Type B pancreatic cell (in vitro differentiated cells): Measurements from ENCODE around the gene NDUFS1. TPM values are rescaled to one million over a fixed set of nuclear protein-coding genes. Genes with fewer than 3 reads are reported as not detected.
"Not testable (repeated sequence)": the region's sequence is repeated elsewhere in the genome, so short reads cannot be mapped to it uniquely, and the experiment has no call there.

ENCODE experiments used
- DNase-seq: peaks from one replicate; pipeline ENCODE4 v3.0.0; 2021; ENCODE audit warnings: mixed read lengths; ENCODE audit not compliant: unreplicated experiment; ENCODE audit errors: extremely low spot score
- H3K27ac Mint-ChIP-seq: 2 replicates; pipeline ENCODE4 v1.8.0; 2021; ENCODE audit warnings: mild to moderate bottlenecking, mixed read lengths
- H3K27me3 Mint-ChIP-seq: 2 replicates; pipeline ENCODE4 v1.8.0; 2021; ENCODE audit warnings: mixed read lengths
- H3K36me3 Mint-ChIP-seq: 2 replicates; pipeline ENCODE4 v1.8.0; 2021; ENCODE audit warnings: mixed read lengths
- H3K4me1 Mint-ChIP-seq: one replicate; pipeline ENCODE4 v1.8.0; 2021; ENCODE audit warnings: mixed read lengths; ENCODE audit not compliant: unreplicated experiment
- H3K4me3 Mint-ChIP-seq: 2 replicates; pipeline ENCODE4 v1.8.0; 2021; ENCODE audit warnings: mild to moderate bottlenecking, mixed read lengths
- H3K9me3 Mint-ChIP-seq: 2 replicates; pipeline ENCODE4 v1.8.0; 2021; ENCODE audit warnings: mixed read lengths
- total RNA-seq: library from RNA; stranded (reverse); gene quantifications from 2 replicates; pipeline ENCODE4 v1.2.1, GENCODE V29; 2021; ENCODE audit warnings: low replicate concordance
- TF ChIP-seq, protein P1 (sequence below): fragments of 200-600 bp; sonication (generic); conservative IDR thresholded peaks from 2 replicates; pipeline ENCODE4 v1.5.0; 2021; ENCODE audit warnings: antibody characterized with exemption, mild to moderate bottlenecking

Gene NDUFS1
- total RNA-seq, 1 donor from 2014 or later, result 95.9 TPM

DNA sequence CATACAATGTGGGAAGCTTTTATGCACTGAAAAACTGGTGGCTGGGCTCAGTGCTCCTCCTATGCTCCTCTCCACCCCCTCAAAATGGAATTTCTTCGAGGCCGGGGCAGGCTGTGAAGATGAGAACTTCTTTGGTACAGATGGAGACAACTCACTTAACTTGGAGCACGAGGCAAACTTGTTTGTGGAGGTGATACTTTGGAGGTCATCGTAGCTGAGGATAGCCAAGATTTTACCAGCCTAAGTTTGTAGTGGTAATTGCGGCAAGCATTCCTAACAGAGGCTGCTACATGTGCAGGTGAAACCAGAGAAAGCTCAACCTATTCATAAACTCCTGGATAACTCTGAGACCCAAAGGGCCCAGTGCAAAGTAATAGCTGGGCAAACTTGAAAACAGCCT lies 13.6 kb downstream of the NDUFS1 start:
- H3K36me3 Mint-ChIP-seq, result peaks cover 28% of the 10 kb centered on the region
- DNase-seq, result no peak
- TF ChIP-seq, protein P1, sequence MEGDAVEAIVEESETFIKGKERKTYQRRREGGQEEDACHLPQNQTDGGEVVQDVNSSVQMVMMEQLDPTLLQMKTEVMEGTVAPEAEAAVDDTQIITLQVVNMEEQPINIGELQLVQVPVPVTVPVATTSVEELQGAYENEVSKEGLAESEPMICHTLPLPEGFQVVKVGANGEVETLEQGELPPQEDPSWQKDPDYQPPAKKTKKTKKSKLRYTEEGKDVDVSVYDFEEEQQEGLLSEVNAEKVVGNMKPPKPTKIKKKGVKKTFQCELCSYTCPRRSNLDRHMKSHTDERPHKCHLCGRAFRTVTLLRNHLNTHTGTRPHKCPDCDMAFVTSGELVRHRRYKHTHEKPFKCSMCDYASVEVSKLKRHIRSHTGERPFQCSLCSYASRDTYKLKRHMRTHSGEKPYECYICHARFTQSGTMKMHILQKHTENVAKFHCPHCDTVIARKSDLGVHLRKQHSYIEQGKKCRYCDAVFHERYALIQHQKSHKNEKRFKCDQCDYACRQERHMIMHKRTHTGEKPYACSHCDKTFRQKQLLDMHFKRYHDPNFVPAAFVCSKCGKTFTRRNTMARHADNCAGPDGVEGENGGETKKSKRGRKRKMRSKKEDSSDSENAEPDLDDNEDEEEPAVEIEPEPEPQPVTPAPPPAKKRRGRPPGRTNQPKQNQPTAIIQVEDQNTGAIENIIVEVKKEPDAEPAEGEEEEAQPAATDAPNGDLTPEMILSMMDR, result no peak
- H3K9me3 Mint-ChIP-seq, result no peaks in the 10 kb centered on the region
- H3K4me1 Mint-ChIP-seq, result no peaks in the 10 kb centered on the region
- no peaks in the 10 kb centered on the region for H3K27me3 Mint-ChIP-seq
- H3K4me3 Mint-ChIP-seq, result no peak overlapping the region
- H3K27ac Mint-ChIP-seq, result no peak overlapping the region

DNA sequence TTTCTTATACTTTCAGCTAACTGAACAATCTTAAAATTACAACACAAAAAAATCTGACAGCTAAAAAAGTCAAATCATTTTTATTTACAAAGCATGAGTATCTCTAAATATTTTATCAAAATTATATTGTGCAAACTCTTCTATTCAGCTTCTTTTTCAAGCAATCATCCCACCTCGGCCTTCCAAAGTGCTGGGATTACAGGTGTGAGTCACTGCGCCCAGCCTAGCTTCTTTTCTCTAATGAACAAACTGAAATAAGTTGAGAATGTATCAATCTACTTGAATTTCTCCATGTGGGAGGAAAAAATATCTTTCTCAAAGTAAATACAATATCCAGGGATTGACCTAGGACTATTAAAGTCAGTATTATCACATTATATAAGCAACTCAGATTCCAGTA lies 14.9 kb downstream of the NDUFS1 start:
- Mint-ChIP-seq H3K4me3 (no peak overlapping the region), H3K9me3 (no peaks in the 10 kb centered on the region), H3K27ac (no peak overlapping the region), H3K36me3 (peaks cover 29% of the 10 kb centered on the region), H3K27me3 (no peaks in the 10 kb centered on the region), H3K4me1 (no peaks in the 10 kb centered on the region)
- TF ChIP-seq, protein P1, result no peak
- no peak for DNase-seq

DNA sequence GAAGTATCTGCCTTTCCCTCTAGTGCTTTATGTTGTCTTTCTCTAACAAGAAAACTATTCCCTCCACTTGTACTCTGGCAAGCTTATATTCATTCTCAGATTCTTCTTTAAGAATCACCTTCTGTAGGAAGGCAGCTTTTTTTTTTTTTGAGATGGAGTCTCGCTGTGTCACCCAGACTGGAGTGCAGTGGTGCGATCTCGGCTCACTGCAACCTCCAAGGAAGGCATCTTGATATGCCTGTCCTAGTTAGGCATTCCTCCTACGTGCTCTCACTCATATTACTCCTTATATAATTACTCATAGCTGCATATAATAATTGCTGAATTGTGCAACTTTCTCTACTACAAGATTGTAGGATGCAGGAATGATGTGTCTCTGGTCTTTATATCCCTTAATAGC lies 15.8 kb downstream of the NDUFS1 start:
- Mint-ChIP-seq H3K27me3 (no peaks in the 10 kb centered on the region), H3K4me3 (no peak overlapping the region), H3K9me3 (no peaks in the 10 kb centered on the region), H3K36me3 (peaks cover 25% of the 10 kb centered on the region), H3K27ac (no peak overlapping the region), H3K4me1 (no peaks in the 10 kb centered on the region)
- no peak for DNase-seq
- TF ChIP-seq, protein P1, result no peak

DNA sequence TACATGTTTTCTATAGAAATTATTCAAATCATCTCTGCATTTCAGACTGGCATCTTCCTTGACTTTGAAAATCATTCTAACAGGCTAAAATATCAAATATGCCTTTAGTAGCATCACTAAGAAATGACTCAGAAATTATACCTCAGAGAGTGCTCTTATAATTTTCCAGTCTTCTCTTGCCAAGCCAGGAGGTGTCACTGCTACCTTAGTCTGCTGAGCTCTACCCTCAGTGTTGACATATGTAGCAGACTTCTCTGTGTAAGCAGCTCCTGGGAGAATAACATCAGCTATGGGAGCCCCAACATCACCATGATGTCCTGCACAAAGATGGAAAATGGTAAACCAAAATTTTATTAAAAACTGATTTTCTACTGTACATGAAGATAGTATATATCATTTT lies 31.6 kb downstream of the NDUFS1 start:
- H3K36me3 Mint-ChIP-seq, result peaks cover 19% of the 10 kb centered on the region
- no peak overlapping the region for H3K4me3 Mint-ChIP-seq
- H3K9me3 Mint-ChIP-seq, result no peaks in the 10 kb centered on the region
- no peaks in the 10 kb centered on the region for H3K4me1 Mint-ChIP-seq
- DNase-seq, result no peak
- H3K27me3 Mint-ChIP-seq, result no peaks in the 10 kb centered on the region
- H3K27ac Mint-ChIP-seq, result no peak overlapping the region
- TF ChIP-seq, protein P1, result no peak

DNA sequence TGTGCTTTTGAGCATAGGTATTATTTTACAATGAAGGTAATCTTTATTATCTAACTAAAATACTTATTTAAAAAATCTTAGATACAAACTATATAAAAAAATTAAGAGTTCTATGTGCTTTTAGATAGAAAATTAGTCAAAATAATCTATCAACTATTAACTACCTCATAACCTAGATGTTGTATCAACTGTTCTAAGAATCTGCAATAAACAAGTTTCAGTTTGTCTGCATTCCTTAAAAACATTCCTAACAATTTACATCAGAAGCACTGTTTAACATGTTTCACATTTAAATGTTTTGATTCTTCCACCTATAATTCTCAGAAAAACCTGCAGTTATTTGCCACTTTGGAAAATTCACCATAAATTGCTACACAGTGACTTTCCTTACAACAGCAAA lies 33.3 kb downstream of the NDUFS1 start:
- Mint-ChIP-seq H3K4me3 (no peak overlapping the region), H3K36me3 (peaks cover 28% of the 10 kb centered on the region), H3K4me1 (no peaks in the 10 kb centered on the region), H3K9me3 (no peaks in the 10 kb centered on the region), H3K27ac (no peak overlapping the region), H3K27me3 (no peaks in the 10 kb centered on the region)
- DNase-seq, result no peak
- TF ChIP-seq, protein P1, result no peak

DNA sequence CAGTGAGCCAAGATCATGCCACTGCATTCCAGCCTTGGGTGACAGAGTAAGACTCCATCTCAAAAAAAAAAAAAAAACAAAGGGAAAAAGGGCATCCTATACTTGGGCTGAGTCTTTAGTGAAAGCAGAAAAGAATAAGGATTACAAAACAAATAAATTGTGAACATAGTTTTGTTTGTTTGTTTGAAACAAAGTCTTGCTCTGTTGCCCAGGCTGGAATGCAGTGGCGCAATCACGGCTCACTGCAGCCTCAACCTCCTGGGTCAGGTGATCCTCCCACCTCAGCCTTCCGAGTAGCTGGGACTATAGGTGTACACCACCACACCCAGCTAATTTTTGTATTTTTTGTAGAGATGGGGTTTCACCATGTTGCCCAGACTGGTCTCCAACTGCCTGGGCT lies 36.7 kb downstream of the NDUFS1 start:
- H3K27ac Mint-ChIP-seq, H3K4me1 Mint-ChIP-seq, H3K27me3 Mint-ChIP-seq, H3K9me3 Mint-ChIP-seq, DNase-seq, H3K4me3 Mint-ChIP-seq: not testable (repeated sequence)
- H3K36me3 Mint-ChIP-seq, result peaks cover 32% of the 10 kb centered on the region
